HG02759 (cell line): ENCODE results near the gene TOLLIP.

Source experiments
- ATAC-seq: cut with Tn5 transposase; IDR thresholded peaks from one replicate; pipeline ENCODE4 v1.9.1; 2021; ENCODE audit warnings: mild to moderate bottlenecking, moderate library complexity; ENCODE audit not compliant: unreplicated experiment

The TOLLIP gene

DNA sequence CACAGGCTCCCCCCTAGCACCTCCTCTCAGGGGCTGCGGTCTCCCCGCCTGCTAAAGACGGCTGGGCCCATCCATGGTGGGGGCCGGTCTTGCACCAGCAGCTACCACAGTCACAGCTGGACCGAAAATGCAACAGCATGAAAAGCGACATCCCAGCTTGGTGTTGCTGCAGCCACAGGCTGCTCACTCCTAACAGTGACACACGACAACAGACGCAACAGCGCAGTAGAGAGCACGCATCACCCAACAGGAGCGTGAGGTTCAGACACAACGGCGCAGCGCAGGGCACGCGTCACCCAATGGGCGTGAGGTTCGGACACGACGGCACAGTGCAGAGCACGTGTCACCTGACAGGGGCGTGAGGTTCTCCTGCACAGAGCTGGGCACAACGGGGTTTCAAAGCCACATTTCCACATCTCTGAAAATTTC lies 24.1 kb downstream of the TOLLIP start:
- ATAC-seq = no peak

DNA sequence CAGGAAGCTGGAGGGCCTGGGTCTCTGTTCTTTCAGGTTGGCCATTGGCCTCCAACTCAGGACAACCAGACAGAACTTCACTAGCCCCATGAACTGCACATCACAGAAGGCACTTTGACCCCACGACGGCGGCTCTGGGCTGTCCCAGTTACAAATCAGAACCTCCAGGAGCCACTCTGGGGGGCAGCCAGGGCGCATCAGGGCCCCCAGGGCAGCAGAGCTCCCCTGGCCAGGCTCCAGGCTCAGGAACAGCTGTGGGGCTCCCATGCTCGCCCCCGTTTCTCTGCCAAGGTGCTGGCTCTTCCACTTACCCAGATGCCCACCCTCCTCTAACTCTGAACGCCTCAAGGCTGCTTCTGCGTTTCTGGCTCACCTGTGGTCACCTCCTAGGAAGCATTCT lies 25.5 kb downstream of the TOLLIP start:
- no peak for ATAC-seq

DNA sequence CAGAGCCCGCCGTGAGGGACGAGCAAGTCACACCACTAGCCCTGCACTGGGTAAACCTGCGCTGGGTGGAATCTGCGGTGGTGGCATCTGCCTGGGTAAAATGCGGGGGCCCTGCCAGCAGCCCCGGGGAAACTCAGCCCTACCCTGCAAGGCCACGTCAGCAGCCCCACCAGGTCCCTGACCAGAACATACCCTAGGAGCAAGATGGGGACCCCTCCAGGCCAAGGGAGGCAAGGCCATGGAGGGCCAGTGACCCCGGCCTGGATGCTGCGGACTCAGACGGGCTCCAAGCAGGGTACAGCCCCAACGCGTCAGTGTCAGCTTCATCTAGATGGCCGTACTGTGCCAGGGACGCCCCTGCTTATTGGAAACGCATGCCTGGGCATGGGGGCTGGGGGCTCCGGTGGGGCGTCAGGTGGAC lies 26.3 kb downstream of the TOLLIP start:
- no peak for ATAC-seq

DNA sequence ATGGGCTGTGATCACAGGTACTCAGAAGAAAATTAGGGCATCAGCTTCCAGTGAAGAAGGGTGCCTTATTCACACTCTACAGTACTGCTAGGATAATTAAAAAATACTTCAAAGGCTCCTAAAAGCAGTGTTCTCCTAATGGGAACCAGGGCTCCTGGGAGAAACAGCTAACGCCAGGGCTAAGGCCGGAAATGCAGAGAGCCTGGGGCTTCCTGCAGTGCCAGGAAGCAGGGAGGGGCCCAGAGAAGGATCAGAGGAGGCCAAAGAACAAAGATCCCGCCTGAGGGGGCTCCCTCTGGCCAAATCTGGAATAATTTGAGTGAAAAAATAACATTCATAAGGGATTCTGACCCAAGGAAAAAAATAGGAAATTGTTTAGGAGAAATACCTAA lies 27.5 kb downstream of the TOLLIP start:
- no peak for ATAC-seq

DNA sequence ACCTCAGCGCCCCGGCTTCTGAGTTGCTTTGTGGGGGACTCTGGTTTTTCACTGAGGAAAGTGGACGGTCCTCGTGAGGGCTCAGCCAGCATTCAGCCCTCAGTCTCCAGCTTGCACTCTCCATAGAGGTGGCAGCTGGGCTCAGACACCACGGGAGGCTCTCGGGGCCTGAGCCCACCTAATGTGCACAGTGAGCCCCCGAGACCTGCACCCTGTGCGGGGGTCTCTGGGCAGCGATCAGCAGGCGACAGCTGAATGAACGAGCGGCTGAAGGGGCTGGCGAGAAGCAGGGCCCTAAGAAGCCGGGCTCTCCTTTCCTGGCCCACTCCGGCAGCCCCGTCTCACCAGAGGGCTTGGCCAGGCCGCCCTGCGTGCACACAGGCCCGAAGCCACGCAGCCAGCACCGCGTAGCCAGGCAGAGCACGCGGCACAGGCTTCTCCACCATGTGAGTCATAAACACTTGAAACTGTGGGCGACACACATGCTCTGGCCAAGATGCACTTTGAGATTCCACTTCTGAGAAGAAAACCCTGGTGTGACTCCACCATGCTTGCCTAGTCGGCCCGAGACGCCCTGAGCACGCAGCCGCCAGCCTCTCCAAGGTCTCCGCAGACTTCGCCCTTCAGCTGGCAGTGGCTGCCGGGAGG lies 28.0 kb downstream of the TOLLIP start:
- ATAC-seq = no peak

DNA sequence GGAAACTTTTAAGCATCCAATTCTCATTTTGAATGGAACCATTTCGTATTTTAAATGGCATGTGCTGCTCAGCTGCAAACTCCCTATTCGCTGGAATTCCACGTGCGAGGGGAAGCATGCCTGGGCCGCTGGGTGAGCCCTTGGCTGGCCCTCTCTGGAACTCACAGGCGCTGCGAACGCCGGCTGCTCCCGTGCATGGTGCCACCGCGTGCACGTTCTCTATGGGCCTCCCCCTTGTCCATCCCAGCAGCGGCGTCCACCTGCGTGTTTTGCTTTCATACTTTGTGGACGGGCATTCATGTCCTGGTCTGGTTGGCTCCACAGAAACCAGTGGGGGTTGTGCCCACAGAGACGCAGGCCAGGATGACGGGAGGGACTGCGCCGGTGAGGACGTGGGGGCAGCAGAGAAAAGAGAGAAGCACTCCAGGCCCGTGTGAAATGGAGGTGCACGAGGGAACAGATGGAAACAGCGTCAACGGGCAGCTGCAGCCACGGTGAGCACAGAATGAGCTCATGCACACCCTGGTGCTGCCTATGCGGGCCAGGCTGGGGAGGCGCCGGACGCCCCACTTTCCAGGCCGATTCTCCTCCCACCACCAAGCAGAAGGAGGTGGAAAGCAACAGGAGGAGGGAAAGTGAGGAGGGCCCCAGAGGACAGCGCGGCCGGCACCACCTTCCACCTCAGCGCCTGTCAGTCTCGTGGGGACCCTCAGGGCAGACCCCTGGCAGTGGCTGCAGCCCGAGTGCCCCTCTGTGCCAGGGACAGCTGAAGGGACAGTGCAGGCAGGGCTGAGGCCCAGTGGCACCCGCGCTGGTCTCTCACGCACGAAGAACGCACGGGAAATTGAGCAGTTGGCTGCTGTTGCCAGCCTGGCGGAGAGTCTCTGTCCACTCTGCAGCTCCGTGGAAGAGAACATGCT lies 29.1 kb downstream of the TOLLIP start:
- no peak for ATAC-seq

DNA sequence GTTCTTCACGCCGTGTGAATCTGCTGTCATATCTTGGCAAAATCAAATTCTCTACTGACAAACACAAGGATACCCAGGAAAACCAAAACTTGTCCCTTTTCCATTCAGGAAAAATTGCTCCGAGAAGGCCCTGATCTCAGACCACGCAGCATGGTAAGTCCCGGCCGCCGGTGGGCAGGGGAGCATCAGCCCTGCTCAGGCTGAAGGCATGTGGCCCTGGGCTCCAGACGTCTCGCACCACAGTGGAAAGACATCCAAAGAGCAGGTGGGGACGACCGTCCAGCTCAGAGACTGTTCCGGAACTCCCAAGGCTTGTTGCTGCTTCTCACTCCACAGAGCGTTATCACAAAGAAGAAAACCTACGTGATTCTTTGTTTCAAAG lies 29.8 kb downstream of the TOLLIP start:
- ATAC-seq = no peak

DNA sequence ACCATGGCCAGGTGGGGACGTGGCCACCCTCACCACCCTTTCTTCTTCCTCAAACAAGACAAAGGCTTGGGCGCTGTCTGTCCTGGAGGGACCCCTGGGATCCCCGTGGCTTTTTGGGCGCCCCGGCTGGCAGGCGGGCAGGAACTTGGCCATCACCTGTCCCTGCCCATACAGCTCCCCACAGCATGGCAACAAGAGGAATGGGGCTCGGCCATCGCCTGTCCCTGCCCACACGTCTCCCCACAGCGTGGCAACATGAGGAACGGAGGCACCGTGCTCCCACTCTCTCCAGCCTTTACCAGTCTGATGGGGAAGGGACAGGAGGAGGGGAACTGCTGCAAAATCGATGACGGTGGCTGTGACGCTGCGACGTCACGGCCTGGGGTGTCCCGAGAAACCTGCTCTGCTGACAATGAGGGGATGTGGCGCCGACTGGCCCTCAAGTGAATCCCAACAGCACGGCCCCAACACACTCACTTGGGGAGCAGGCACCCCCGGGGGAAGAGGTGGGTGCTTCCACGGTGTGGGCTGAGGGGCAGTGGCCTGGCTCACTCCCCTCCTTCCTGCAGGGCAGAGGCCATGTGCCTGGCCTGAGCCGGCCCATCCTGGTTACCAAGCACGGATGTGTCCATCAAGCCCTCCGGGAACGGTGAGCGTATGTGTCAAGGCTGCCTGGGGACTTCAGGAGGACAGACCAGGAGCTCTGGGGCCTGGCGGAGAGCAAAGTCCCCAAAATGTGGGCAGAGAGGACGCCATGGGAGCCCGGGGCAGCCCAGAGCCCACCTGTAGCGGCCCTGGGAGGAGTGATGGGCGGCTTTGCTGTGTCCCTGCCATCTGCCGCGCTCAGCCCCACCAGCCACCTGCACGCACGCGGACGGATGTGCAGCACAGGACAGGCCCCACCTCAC lies 30.4 kb downstream of the TOLLIP start:
- no peak for ATAC-seq

DNA sequence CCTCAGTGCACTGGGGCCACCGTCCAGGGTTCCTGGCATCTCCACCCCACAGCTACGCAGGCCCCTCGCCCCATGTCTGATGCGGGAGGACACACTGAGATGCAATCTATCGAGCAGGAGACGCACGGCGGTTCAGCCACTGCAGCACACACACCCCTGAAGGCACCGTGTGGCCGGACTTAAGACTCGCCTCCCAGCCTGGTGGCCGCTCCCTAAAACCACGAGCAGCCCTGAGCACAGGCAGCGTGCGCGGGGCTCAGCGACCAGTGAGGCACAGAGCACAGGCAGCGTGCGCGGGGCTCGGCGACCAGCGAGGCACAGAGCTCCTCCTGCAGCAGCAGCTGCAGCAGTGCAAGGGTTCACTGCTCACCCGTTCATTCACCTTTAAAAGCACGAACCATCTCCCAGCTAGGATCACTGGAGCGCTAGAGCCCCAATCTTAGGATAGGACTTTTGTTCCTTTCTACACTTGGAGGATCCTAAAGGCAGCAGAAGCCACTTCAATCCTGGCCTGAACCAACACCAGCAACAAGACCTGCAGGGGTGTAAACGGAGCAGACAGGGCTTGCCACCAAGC lies 31.4 kb downstream of the TOLLIP start:
- ATAC-seq = no peak

DNA sequence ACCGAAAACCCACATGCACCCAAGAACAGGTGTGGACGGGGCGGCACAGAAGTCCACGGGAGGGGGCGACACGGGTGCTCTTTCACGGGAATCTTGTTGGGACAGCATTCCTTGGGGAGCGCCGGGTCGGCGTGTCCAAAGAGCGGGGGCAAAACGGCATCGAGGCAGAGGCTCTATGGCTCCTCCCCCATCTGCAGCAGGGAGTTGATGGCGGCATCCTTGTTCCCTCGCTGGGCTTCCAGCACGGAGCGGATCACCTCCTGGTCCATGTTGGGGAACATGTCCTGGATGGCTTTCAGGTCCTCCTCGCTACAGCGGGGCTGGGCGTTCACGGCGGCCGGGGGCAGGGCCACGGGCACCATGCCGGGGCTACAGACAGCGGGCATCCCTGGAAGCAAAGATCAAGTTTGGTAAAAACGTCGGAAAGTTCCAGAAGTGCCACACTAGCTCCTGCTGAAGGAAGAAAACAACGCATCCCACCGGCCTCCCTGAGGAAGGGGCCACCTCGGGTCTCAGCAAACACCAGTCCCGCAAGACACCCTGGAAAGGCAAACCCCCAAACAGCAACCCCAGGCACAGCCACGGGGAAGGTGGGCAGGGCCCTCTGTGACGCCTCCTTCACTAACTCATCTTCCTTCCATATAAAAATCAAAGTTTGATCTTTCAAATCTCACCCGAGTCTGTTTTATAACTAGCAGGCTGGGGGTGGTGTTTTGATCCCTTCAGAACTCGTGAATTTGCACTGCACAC lies 32.4 kb downstream of the TOLLIP start:
- ATAC-seq = no peak

DNA sequence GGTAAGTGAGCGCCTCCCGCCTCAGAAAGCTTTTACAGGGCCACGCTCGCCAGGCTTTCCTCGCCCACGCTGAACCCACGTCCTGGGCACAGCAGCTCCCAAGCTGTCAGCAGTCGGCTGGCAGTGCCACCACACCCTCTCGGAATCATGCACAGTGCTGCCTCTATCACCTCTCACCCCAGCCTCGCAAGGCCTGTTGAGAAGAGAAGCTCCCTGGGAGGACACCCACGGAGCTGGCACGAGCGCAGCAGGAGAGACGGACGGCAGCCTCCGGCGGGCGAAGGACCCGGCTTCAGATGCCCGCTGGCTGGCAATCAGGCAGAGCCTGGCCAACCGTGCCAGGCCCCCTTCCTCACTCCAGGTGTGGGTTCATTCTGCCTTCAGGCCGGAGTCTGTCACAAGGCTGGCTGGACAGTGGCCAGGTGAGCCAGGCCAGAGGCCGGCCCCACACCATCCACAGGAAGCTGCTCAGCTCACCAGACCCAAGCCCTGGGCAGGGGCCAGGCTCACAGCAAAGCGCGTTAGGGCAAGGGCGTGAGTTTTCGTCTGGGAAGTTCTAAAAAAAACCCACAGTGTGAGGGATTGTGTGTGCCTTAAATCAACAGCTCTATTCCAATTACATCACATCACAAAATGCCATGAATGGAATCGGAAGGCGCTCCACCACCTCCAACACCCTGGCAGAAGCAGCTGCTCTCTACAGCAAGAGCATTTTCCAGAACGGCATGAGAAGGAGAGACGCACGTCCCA lies 33.2 kb downstream of the TOLLIP start:
- ATAC-seq = no peak

DNA sequence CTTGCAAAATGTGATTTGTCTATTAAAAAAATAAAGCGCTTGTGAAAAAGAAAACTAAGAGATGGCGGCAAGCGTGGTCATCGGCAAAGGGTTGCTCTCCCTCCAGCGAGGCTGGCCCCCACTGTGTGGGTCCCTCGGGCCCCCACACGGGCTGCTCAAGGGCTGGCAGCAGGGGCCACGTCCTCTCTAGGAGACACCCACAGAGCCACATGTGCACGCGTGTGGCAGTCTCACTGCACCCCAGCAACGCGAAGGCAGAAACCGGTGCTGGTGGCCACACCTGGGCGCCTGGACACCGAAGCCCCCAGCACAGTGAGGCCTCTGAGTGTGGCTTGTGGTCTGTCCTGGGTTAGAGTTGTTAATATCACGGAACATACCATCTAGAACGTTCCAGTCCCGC lies 34.4 kb downstream of the TOLLIP start:
- no peak for ATAC-seq

DNA sequence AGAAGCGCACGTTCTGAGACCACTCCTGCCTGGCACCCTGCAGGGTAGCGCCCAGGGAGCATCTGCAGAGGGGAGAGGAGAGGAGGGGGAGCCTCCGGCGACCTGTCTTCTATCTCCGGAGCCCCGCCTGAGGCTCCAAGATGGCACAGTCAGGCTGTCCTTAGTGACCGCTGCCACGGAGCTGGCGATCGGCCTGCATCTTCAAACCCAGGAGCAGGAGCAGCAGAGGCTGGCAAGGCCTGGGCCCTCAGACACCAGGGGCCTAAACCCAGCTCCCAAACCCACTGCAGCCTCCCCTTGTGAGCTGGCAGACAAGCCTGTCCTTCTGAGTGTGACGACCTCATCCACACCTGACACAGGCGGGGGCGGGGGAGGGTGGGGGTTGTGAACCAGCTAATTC lies 34.9 kb downstream of the TOLLIP start:
- no peak for ATAC-seq

DNA sequence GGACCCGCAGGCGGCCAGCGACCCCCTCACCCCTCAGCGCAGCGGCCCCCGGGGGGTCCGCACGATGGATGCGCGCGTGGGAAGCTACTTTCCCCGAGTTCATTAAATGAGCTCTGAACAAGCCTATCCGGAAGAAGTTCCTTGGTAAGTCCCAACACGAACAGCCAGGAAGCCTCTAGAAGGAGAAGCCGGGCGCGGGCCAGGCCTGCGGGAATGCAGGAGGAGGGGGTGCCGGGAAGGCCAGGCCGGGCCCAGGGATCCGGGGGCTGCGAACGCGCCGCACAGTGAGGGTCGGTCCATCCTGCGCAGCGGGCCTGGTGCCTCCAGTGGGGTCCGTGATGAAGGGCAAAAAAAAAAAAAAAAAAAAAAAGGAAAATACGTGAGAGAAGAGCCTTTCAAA lies 36.9 kb downstream of the TOLLIP start:
- ATAC-seq = no peak

DNA sequence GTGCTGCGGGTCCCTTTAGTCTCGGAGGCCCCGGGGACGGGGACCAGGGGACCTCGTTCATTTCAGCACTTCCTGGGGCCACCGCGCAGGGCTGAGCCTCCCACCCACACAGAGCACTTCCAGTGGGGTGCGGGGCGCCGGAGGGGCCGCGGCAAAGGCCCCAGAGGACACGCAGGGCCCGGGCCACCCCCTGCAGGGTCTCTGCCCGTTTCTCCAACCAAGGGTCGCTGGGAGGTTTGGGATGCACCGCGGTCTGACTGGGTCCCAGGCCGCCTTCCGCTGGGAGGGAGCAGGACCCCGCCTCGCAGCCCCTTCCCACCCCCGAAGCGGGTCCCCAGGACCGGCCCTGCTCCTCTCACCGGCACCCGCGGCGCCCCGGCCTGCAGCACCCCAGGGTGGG lies 37.5 kb downstream of the TOLLIP start:
- ATAC-seq = no peak

DNA sequence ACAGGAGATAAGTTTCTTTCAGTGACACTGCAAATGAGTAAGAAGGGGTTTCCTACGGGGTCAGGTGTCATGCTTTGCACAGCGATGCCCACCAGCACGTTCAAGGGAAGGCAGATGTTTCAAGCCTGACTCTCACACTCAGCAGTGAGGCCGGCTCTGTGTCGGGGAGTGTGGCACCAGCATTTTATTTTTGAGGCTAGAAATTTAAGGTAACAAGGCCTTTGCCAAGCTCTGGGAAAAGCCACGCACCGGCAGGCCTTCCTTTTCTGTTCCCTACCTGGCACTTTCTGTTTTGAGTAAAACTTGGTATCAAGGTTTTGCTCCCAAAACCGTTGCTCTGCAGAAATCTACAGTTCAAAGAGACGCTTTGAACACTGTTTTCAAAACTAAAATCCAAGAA lies 38.0 kb downstream of the TOLLIP start:
- ATAC-seq = no peak

DNA sequence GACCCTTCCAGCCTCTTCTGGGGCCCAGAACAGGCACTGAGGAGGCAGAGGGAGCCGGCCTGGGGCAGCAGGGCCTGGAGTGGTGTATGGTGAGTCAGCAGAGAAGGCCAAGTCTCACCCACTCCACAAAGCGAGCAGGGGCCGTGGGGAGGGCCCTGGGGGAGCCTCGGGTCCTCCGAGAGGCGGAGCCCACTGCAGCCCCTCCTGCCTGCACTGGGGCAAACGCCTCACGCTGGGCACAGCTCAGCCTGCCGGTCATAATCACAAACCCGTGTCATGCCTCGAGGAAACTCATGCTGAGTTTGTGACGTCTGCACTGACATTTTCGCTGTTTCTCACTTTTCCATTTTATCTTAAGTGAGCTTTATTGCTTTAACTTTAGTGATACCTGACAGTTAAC lies 38.4 kb downstream of the TOLLIP start:
- ATAC-seq = no peak

DNA sequence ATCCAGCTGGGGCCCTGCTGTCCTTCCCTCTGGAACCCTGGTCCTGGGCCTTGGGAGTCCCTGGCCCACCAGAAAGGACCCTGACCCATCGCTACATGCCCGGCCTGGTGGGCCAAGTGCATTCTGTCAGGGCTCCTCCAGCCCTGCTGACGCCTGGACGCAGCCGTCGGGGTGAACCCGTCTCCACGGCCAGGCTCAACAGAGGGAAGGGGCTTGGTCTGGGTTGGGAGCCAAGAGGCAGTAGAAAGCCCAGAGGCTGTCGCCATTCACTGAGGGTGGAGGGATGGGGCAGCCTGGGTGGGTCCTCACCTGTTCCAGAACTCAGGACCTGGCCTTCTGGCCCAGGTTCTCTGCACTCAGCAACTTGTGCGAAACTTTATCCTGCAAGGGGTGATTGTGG lies 39.0 kb downstream of the TOLLIP start:
- no peak for ATAC-seq

DNA sequence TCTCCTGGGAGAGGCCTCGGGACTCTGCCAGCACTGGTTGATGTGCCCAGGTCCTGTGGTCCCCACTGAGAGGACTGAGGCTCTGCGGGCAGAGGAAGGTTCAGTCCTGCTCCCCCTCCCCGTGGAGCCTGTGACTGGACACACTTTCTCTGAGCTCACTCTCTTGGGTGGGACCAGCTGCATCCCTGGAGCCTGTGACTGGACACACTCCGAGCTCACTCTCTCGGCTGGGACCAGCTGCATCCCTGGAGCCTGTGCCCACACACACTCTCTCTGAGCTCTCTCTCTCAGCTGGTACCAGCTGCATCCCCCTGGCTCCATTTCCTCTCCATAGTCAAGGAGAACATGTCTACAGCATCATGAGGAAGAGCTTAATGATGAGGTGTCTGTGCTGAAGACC lies 39.5 kb downstream of the TOLLIP start:
- no peak for ATAC-seq
